T1000 (cell line): ENCODE measurements around the gene PRKCH.

Experiments used
- DNase-seq: peaks from one replicate; lab custom pipeline; 2025; ENCODE audit warnings: mixed read lengths; lab: John Stamatoyannopoulos, UW

Gene PRKCH

DNA sequence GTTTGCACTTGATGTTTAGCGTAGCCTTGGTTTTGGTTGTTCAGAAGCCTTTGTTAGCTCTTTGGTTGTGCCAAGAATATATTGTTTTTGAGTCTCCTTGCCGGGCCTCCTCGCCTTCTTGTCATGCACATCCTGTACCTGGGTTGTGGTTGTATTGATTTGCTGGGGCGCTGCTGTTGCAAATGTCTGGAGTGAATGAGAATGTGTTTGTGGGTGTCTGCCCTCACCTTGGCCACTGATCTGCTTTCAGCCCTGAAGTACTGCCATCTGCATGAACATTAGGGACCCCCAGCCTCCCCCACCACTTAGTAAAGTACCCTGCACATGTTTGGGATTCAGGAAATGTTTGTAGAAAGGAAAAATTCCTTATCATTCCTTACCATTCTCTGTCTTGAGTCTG lies 16.5 kb downstream of the PRKCH start:
- no peak for DNase-seq

DNA sequence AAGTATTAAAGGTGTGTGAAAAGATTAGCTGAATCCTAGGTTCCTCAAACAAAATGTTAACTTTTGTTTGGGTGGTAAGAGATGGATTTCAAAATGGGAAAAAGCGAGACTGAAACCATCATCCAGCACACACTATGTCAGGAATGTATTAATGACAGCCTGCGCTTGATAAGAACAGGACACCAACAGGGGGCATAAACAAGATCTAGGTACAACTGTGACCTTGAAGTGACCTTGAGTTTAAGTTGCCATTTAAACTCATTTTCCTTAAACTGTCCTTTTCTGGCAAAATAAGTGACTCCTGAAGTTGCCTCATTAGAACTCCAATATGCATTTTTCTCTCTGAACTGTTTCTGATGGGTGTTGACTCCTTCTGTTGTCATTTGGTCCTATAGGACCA lies 17.1 kb downstream of the PRKCH start:
- no peak for DNase-seq

DNA sequence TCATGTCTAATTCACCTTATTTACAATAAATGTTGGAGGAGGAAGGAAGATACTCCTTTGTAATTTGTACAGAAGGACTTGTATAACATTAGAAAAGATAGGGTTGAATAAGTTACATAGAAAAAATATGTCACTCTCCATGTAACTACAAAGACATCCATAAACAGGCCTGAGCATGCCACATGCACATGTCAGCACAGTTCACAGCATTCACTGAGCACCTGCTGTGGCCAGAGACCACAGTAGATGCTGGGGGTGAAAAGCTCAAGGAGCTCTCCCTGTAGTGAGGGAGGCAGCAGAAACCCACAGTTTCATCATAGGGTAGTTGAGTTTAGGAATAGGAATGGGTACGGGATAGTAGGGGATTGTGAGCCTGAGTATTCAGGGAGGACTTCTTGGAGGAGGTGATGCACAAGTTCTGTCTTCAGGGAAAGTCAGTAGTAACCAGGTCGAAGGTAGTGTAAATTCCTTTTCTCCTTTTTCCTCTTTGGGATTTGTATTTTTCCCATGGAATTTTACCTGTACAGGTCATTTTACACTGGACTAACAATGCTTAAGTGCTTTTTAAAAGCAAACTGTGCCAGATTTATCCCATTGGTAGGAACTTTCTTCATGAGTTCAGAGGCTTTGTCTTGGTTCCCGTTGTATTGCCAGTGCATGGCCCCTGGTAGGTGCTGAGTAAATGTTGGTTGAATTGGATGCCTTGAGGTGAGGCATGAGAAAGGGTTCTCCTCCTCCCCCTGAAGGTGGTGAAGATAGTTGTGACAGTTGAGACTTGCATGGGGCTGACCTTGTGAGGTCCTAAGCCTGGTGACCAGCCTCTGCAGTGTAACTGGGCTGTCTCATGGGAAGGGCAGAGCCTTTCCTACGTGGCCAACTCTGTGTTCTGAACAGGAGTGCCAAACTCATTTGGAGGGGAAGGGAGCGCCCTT lies 20.2 kb downstream of the PRKCH start:
- DNase-seq, result no peak

DNA sequence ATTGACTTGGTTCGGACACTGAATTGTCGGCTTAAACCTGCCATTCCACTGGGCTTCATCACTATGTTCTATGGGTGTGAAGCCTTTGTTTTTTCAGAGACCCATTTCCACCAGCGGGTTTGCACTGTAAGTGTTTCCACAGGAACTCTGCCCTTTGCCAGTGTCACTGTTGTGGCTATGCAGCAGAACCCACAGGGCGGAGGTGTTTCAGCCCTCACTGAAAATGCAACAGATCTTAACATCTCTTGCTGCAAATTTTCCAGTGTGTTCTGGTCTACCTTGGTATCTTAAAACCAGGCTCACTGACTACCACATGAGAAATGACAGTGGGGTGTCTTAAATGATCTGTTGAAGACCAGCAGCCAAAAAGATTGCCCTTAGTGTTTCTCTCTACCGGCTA lies 21.1 kb downstream of the PRKCH start:
- DNase-seq, result no peak

DNA sequence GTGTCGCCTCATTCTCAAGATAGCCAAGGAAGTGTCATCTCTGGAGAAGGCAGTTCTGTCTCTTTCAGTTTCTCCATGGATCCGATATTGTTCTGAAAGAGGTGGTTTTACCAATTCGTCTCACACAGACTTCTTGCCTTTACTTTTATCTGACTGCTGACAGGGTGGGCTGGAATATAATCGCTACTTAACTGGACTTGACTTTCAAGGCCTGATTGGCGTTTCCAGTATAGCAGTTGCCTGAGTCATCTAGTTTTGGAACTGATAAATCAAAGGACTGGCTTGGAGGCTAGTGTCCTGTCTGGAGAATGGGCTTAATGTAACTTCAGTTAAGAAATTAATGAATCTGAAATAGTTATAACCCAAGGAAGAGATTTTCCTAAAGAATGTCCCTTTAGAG lies 21.6 kb downstream of the PRKCH start:
- no peak for DNase-seq

DNA sequence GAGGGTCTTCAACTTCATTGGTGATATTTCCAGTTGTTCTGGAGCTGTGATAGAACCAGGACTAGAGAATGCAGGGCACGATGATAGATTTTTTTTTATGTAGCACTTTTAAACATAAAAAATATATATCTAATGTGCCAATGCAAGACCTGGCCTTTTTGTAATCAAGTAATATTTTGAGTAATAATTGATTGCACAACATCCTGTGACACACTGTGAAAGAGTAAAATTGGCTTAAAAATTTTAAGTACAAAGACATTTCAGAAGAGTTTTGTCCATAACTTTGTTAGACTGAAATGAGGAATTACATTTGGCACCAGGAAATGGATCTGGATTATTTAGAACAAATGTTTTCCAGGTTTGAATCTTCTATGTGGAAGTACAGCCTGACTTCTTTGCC lies 22.1 kb downstream of the PRKCH start:
- no peak for DNase-seq

DNA sequence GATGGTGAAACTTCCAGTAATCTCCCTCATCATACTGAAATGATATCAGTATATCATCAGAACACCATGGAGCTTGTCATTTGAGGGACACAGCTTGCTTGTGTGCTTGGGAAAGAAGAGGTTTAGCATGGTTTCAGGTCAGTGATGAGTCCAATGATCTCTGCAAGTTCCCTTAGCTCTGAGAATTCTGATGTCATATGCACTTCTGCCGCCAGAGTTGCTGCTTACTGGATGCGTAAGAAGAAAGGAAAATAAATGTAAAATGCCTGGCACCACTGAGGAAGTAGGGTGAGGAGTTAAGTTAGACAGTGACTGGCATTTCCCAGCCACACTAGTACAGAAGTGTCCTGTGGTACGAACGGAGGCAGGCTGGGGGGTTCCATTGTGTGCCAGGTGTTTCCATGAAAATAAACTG lies 22.6 kb downstream of the PRKCH start:
- DNase-seq, result no peak

DNA sequence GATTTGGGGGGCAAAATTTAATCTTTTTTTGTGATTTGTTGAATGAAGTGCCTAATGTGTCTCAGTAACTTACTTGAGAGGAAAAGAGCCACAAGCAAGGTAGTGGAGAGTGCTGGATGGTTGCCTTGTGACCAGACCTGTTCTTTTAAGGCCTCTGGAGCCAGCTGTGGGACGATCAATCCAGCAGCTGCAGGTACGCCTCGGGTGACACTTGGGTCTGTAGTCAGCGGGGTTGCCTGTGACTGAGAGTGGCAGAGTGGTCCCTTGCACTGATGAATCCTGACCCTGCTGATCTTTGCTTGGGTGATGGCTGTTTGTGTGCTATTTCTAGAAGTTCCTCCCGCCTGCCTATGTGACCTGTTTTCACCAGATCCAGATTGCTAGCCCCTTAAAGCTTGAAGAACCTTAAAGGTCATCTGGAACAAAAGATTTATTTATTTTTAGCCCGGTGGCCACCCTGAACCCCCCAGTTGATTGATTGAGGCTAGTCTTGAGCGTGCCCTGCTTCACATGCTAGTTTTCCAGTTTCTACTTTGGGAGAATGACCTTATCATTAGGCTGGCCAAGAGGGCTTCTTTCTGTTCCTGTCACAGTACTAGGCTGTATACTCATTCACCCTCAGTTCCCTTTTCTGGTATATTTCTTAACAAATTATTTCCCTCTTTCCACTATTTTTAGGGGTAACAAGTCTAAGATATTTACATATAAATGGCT lies 23.2 kb downstream of the PRKCH start:
- DNase-seq, result no peak

DNA sequence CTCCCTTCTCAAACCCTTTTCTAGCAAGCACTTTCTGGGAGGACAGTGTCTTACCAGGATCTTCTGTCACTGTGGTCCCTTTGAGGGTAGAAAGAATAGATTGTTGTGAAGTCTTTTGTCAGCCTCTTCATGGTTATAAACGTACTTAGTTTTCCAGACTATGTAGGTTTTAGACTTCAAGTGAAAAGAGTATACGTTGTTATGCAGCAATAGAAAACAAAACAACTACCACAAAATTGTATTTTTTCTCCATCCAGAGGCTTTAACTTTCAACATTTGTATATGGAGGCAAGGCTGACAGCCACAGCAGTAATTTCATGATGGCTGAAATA lies 23.7 kb downstream of the PRKCH start:
- DNase-seq, result no peak

DNA sequence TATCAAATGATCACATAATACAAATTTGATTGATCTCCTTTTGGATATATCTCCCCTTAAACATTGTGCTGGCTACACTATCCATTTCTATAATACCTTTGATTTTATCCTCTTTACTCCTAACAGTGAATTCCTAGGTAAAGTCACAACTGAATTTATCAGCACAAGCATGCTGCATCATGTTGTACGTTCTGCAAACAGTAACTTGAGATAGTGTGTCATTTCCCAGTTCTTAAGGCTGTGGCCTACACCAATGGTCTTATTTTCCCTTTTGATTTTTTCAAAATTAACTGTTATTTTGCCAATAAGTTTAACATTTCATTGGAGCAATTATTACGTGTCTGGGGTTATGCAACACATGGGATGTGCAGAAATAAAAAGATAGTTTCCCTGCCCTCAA lies 24.8 kb downstream of the PRKCH start:
- DNase-seq, result no peak

DNA sequence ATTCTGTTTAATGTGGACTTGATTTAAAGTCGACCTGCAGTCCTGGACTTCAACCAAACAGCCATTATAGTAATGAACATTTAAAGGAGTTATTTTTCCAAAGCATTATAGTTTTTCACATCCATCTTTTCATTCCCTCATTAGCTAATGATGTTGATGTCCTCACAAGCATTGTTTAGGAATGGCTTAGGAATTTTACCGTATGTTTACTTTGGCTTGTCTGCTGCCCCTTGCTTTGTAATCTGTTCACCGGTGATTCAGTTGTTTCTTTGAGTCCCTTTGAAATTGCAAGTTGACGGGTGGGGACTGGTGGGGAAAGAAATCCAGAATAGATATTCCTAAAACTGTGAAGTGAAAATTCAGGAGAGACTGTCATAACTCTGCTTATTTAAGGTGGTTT lies 25.4 kb downstream of the PRKCH start:
- DNase-seq, result no peak

DNA sequence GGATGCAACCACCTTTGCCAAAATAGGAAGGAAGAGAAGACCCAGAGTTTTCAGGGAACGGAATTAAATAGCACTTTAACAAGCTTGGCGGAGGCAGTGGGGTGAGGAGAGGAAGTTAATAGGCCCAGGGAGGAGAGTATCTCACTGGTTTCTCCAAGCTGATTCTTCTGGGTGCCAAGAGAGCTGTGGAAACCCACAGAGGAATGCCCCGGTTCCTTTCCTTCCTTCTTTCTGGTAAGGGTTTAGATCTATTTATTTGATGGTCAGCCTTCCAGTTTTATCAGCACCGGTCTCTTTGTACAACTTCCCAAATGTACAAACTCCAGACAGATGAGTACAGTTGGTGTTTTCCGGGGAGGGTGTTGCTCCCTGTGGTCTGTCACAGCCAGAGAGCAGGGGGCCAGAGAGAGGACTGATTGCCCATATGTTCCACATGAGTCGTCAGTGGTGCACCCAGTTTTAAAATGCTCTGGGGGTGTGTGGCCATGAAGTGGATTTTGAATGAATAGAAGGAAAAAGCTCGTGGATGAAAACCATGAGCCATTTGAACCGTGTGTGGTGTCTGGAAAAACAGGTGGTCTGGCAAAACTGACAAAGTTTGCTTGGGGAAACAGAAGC lies 26.6 kb downstream of the PRKCH start:
- no peak for DNase-seq

DNA sequence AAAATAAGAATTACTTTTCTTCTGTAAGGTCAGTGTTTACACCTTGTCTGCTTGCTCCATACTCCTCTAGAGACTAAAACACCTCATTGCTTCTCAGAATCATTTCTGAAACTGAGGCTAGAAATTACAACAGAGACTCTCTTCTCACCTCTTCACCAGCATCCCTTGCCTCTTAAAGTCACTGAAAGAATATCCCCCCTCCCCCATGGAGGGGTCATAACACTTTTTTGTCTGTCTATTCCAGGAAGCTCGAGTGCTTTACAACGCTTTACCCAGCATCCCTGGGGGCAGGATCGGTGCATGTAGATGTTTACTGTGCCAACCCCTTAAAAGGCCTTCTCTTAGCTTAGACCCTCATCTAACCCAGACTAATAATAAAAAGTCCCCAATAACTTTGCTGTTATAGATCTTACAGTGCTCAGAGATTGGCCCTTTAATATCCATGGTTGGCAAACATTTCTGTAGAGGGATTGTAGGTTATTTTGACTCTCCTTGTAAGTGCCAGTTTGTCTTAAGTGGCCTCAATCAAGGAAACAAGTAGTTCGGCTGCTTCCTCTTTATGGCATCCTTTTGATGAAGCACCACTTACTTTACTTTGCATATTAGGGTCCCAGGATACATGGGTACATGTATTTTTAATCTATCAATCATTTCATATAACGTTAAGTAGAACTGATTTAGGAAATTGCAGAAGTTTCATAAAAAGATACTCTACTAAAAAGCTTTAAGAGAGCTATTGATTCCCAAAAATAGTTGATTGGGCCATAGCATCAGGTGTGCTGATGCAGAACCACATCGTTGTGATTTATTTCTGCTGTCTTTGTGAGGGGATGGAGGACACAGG lies 29.3 kb downstream of the PRKCH start:
- no peak for DNase-seq

DNA sequence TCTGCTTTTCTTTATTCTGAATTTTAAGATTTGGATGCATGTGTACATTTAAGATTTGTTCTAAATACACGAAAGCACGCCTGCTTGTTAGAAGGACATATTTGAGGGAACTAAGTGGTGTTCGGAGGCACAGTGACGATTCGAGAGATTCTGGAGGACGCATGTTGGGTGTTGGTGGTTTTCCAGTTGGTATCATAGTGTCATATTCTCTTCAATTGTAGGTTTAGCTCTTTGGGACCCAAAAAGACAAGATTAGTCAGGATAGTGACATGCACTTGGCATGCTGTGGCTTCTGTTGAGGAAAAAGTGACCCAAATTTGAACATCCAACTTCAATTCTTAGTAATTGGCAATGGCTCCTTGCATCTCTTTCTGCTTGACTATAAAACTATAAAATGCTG lies 30.1 kb downstream of the PRKCH start:
- no peak for DNase-seq

DNA sequence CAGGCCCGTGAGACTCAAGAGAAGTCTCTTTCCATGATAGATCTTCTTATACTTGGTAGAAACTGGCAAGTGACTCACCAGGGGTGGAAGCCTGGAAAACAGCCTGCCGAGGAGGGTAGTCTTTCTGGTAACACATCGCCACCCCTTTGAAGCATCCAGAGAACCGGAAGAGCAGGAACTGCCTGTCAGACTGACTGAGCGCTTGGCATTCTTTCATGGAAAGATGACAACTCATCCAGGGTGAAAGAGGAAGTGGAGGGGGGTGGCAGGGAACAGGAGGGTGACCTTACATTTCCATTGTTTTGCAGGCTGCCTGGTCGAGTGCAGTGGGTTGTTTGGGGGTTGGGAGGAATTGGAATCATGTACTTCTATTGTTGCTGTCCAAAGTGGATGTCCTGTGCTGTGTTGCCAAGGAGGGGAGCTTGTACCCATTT lies 34.5 kb downstream of the PRKCH start:
- peak; percentile 67 for DNase-seq

DNA sequence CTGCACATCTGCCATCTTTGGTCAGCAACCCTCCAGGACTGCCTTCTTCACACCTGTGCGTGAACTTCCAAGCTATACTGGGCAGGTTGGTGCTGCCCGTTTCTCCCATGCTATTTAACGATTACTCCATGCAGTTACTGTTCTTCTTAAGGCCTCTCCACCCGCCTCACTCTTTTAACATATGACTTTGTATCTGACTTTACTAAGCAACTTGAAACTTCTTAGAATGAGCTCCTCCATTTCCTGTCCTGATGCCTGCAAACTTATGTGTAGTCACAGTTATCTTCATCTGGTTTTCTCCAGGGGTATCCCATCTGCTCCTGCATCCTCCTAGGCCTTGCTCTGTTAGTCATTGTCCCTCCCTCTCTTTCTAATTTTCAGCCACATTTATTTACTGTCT lies 35.7 kb downstream of the PRKCH start:
- DNase-seq, result no peak

DNA sequence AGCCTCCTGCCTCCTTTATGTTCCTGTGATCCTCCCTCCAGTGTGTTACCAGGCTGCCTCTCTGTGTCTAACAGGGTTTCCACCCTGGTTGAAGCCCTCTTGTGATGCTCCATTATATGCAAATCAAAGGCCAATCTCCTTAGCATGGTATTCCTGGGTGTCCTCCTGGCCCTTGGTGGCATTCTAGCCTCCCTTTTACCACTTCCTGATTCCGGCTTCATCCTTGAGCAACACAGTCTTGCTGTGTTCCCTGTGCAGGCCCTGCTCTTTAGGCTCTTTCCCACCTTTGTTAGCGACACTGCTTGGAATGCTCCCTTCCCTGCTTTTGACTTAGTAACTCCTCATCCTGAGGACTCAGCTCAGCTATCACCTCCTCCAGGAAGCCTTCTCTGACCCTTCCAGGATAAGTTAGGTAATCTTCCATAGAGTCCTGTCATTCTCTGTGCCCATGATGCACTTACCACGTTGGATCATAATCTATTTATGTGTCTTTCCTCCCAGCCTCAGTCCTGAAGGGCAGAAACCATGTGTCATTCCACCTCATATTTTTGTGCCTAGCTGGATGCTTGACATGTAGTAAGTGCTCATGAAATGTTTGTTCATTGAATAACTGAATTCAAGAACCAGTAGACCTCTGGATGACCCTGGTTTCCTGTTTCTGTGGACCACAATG lies 37.3 kb downstream of the PRKCH start:
- no peak for DNase-seq

DNA sequence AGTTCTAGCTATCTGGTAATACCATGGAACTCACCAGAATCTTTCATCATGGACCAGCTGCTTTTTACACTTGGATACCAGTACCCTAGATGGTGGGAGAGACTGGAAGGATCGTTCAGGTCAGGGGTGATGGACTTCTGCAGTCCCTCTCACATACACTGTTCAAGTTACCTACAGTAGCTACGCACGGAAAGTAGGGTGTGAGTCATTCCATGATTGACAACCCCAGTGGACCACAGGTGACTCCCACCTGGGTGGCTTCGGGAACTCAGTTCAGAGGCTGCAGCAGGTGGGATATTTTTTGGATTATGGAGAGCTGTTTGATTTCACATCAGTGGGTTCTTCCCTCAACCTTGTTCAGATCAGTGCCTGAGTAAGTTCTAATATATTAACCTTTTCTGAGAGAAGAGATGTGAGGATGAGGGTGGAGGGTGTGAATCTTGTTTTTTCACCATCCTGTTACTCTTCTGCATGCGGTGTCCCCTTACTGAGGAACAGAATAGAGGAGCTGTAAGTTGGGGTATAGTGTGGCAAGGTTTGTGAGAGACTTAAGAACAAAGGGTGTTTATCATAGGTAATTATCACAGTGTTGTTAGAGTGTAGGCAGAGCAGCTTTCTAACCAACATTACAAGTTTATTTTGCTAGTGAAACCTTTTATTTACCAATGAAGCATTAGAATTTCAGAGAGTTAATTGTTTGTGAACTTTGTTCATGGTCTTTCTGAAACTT lies 39.6 kb downstream of the PRKCH start:
- DNase-seq, result no peak

DNA sequence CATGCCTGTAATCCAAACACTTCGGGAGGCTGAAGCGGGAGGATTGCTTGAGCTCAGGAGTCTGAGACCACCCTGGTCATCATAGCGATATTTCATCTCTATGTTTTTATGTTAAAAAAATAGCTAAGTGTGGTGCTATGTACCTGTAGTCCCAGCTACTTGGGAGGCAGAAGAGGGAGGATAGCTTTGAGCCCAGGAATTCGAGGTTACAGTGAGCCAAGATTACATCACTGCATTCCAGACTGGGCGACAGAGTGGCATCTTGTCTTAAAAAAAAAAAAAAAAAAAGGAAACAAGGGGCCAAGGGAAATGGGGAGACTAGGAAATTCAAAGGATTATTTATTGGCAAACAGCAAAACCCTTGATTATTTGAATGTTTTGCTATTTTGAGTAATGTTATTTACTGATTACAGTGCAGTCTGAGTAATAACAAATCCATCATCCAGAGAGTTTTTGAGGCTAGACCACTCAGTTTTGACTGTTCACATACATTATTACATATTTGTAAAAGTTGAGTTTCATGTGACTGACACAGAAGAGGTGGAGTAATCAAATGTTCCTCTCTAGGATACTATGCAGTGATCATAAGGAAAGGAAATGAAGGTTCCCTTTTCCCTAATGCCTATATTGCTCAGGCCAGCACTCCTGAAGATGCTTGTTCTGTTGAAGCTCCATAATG lies 40.8 kb downstream of the PRKCH start:
- no peak for DNase-seq

DNA sequence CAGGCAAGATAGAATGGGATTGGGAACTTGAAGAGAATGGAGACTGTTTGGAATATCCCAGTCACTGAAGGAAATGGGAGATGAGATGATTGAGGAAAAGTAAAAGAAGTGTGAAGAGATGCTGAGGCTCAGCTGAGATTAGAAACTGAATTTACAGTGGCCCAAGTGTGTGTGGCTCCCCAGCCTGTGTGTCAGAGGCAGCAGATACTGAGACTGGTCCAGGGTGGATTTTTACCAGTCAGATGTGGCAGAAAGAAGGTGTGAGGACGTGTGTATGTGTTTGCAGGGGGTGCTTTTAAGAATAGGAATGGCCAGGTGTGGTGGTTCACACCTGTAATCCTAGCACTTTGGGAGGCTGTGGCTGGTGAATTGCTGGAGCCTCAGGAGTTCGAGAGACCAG lies 42.9 kb downstream of the PRKCH start:
- no peak for DNase-seq
